Activated B cell treated with CpG ODN at 0.5 μM for 24 hours (primary cell): Measurements from ENCODE around the gene CD19. TPM values are rescaled to one million over a fixed set of nuclear protein-coding genes. Genes with fewer than 3 reads are reported as not detected.

Experiments used
- ATAC-seq: fragments of 200-7000 bp; cut with Tn5 transposase; one replicate; pipeline ENCODE4 v1.10.0; 2021; ENCODE audit warnings: low read depth, mild to moderate bottlenecking, moderate library complexity
- CTCF ChIA-PET: fragments of 350-600 bp; sonication (Branson Sonifier 250); formaldehyde crosslinking; loops from one replicate; lab custom pipeline; 2021; ENCODE audit warnings: antibody characterized with exemption; lab: Charles Lee
- POLR2A ChIA-PET: fragments of 350-600 bp; sonication (Branson Sonifier 250); formaldehyde crosslinking; loops from one replicate; lab custom pipeline; 2021; ENCODE audit warnings: antibody characterized with exemption; lab: Charles Lee
- DNase-seq: peaks from one replicate; pipeline ENCODE4 v3.0.0; 2022
- H3K27ac Mint-ChIP-seq: one replicate; pipeline ENCODE4 v1.8.0; 2020; ENCODE audit warnings: mixed read lengths
- H3K27me3 Mint-ChIP-seq: one replicate; pipeline ENCODE4 v1.8.0; 2021; ENCODE audit warnings: mixed read lengths
- H3K36me3 Mint-ChIP-seq: one replicate; pipeline ENCODE4 v1.8.0; 2021; ENCODE audit warnings: low read depth, mixed read lengths
- H3K4me1 Mint-ChIP-seq: one replicate; pipeline ENCODE4 v1.8.0; 2021; ENCODE audit warnings: mixed read lengths
- H3K4me3 Mint-ChIP-seq: one replicate; pipeline ENCODE4 v1.8.0; 2020; ENCODE audit warnings: mild to moderate bottlenecking, mixed read lengths
- H3K9me3 Mint-ChIP-seq: one replicate; pipeline ENCODE4 v1.8.0; 2020; ENCODE audit warnings: mixed read lengths
- CTCF ChIP-seq: fragments of 200-600 bp; IDR thresholded peaks from one replicate; pipeline ENCODE4 v1.8.0; 2022; ENCODE audit warnings: antibody characterized with exemption, mild to moderate bottlenecking
- intact Hi-C: fragments of 100-400 bp; cut with micrococcal nuclease; formaldehyde crosslinking; loops from one replicate; pipeline ENCODE4 v1.15.1; 2024
- total RNA-seq: library from RNA; stranded (reverse); gene quantifications from 2 replicates; pipeline ENCODE4 v1.2.3, GENCODE V29; 2022

Gene CD19
- total RNA-seq, 1 donor from 2014 or later, result 316 TPM

- ChIA-PET POLR2A (no interaction called here), CTCF (no interaction called here)
- Mint-ChIP-seq H3K4me1 (peaks cover 30% of the 10 kb centered on the region), H3K36me3 (peaks cover 64% of the 10 kb centered on the region), H3K27ac (no peak overlapping the region), H3K9me3 (no peaks in the 10 kb centered on the region), H3K27me3 (no peaks in the 10 kb centered on the region), H3K4me3 (no peak overlapping the region)
- DNase-seq, result no peak
- intact Hi-C loops, result no loop called here
- TF ChIP-seq CTCF, result no peak
- ATAC-seq, result no peak
Observed at GRCh38 chr16:28980929-28981328, 49.2 kb downstream of the CD19 start.

DNA sequence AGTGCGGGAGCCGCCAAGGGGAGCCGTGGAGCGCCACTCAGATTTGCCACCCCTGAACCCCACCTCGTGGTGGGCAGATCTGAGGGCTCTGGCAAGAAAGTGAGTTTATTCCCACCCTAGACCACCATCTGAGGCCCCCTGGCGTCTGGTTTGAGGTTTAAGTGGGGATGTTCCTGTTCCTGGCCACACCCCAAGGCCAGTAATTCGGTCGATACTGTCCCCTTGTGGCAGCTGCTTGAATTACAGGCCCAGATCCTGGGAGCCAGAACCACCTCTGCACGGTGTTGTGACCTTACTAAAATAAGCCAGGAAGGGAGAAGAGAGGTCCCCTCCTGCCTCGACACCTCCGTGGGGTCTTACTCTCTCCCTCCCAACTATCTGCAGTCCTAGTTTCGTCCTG, 49.7 kb downstream of the CD19 start:
- H3K36me3 Mint-ChIP-seq, result peaks cover 62% of the 10 kb centered on the region
- ATAC-seq, result no peak
- no peaks in the 10 kb centered on the region for H3K9me3 Mint-ChIP-seq
- CTCF ChIA-PET, result no interaction called here
- no peak overlapping the region for H3K4me3 Mint-ChIP-seq
- intact Hi-C loops, result no loop called here
- no peaks in the 10 kb centered on the region for H3K27me3 Mint-ChIP-seq
- no peak for TF ChIP-seq CTCF
- DNase-seq, result no peak
- peaks cover 24% of the 10 kb centered on the region for H3K4me1 Mint-ChIP-seq
- H3K27ac Mint-ChIP-seq, result no peak overlapping the region
- POLR2A ChIA-PET, result no interaction called here

DNA sequence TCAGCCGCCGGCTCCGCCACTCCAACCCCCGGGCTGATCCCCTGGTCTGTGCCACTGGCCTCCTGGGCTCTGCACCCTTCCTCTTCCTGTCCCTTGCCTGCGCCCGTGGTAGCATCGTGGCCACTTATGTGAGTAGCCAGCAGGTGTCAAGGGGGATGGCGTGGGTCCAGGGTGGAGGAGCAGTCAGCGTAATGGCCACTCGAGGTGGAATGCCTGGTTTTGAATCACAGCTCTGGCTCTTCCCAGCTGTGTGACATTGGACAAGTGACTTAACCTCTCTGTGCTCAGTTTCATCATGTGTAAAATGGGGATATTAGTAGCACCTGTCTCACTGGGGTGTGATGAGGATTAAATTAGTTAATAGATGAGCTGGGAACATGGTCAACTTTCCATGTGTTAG, 50.6 kb downstream of the CD19 start:
- DNase-seq (no peak), ATAC-seq (no peak)
- Mint-ChIP-seq H3K9me3 (peaks cover 5% of the 10 kb centered on the region), H3K36me3 (peaks cover 63% of the 10 kb centered on the region), H3K27me3 (no peaks in the 10 kb centered on the region), H3K4me1 (peaks cover 22% of the 10 kb centered on the region), H3K27ac (no peak overlapping the region), H3K4me3 (no peak overlapping the region)
- intact Hi-C loops, result no loop called here
- CTCF ChIA-PET, result no interaction called here
- POLR2A ChIA-PET, result no interaction called here
- TF ChIP-seq CTCF, result no peak

DNA sequence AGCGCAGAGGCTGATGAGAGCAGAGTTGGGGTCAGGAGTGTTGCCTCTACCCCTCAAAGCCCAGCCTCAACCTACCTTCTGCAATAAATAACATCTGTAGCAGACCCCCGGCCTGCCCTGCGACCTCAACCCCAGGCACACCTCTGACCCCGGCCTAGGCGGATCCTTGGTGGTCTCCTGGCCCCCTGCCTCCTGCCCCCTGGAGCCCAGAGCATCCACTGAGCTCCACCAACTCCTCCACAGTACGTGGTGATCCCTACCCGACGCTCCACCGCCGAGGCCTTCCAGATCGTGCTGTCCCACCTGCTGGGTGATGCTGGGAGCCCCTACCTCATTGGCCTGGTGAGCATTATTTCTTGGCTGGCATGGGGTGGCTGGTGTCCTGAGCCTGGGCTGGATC, 51.2 kb downstream of the CD19 start:
- DNase-seq (no peak), ATAC-seq (no peak)
- H3K4me1 Mint-ChIP-seq, result peaks cover 17% of the 10 kb centered on the region
- no peaks in the 10 kb centered on the region for H3K27me3 Mint-ChIP-seq
- POLR2A ChIA-PET, result no interaction called here
- H3K4me3 Mint-ChIP-seq, result no peak overlapping the region
- H3K36me3 Mint-ChIP-seq, result peaks cover 62% of the 10 kb centered on the region
- peaks cover 7% of the 10 kb centered on the region for H3K9me3 Mint-ChIP-seq
- H3K27ac Mint-ChIP-seq, result no peak overlapping the region
- no peak for TF ChIP-seq CTCF
- intact Hi-C loops, result no loop called here
- CTCF ChIA-PET, result no interaction called here

DNA sequence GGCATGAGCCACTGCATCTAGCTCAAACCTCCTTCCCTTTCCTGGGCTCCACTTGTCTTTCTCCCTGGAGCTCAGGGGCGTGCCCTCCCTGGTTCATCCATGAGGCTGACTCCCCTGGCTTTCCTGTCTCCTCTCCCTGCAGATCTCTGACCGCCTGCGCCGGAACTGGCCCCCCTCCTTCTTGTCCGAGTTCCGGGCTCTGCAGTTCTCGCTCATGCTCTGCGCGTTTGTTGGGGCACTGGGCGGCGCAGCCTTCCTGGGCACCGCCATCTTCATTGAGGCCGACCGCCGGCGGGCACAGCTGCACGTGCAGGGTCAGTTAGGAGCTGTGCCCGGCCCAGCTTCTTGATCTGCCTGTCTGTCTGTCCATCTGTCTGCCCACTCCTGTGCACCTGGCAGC, 51.9 kb downstream of the CD19 start:
- H3K36me3 Mint-ChIP-seq, result peaks cover 58% of the 10 kb centered on the region
- TF ChIP-seq CTCF, result no peak
- peaks cover 13% of the 10 kb centered on the region for H3K4me1 Mint-ChIP-seq
- peaks cover 7% of the 10 kb centered on the region for H3K9me3 Mint-ChIP-seq
- DNase-seq (no peak), ATAC-seq (no peak)
- CTCF ChIA-PET, result no interaction called here
- no peak overlapping the region for H3K27ac Mint-ChIP-seq
- no peak overlapping the region for H3K4me3 Mint-ChIP-seq
- no peaks in the 10 kb centered on the region for H3K27me3 Mint-ChIP-seq
- POLR2A ChIA-PET, result no interaction called here
- intact Hi-C loops, result no loop called here
